Body of pancreas (tissue), 4 donors: Measurements from ENCODE around the gene GTF2H2C. TPM values are rescaled to one million over a fixed set of nuclear protein-coding genes. Genes with fewer than 3 reads are reported as not detected.
"Not testable (repeated sequence)": the region's sequence is repeated elsewhere in the genome, so short reads cannot be mapped to it uniquely, and the experiment has no call there.

Experiments
- ATAC-seq: fragments of 150-250 bp; one replicate; pipeline ENCODE4 v1.9.1; 2016
- DNase-seq, 4 donors: peaks; one replicate each; pipeline ENCODE4 v3.0.0-alpha.2; 2019
- H3K27ac ChIP-seq, 4 donors: fragments of 200-600 bp; sonication (generic); 1 replicate in 3 of 4; 2 replicates in 1 of 4; pipeline versions ENCODE4 v1.5.1 to v1.6.1; 2016 to 2019; ENCODE audit warnings: mild to moderate bottlenecking in 1 of 4, mixed read lengths in 1 of 4, moderate library complexity in 1 of 4
- H3K27me3 ChIP-seq, 2 donors: fragments of 200-600 bp; sonication (generic); one replicate each; pipeline ENCODE4 v1.6.0; 2016; ENCODE audit warnings: mild to moderate bottlenecking in 1 of 2
- H3K36me3 ChIP-seq, 2 donors: fragments of 200-600 bp; sonication (generic); replicated peaks in 1 of 2; 2 replicates each; pipeline ENCODE4 v1.5.1; 2016; ENCODE audit warnings: low read depth in 2 of 2; ENCODE audit not compliant: insufficient read depth in 1 of 2
- H3K4me1 ChIP-seq: fragments of 200-600 bp; sonication (generic); one replicate; pipeline ENCODE4 v1.6.0; 2016
- H3K4me3 ChIP-seq, 2 donors: fragments of 200-600 bp; sonication (generic); 1 replicate in 1 of 2; 2 replicates in 1 of 2; pipeline ENCODE4 v1.5.1; 2016 to 2019
- H3K9me3 ChIP-seq, 3 donors: fragments of 200-600 bp; sonication (generic); 1 replicate in 2 of 3; 2 replicates in 1 of 3; pipeline ENCODE4 v1.5.1; 2016
- WGBS, 2 donors: methylation state at CpG; one replicate each; pipeline ENCODE4 v1.1.5; 2017; 5-methylcytosine and 5-hydroxymethylcytosine counted together
- intact Hi-C: fragments of 100-400 bp; cut with DNase I; formaldehyde crosslinking; loops from one replicate; pipeline ENCODE4 v1.15.1; 2023
- small RNA-seq: library from RNA; depleted of rRNA; stranded (forward); fragments of <200 nt; gene quantifications from one replicate; pipeline ENCODE3, GENCODE V24; 2016
- total RNA-seq, 2 donors: library from RNA; depleted of rRNA; stranded (reverse); fragments of >200 nt; gene quantifications; one replicate each; pipeline ENCODE4 v1.1.0, GENCODE V29; 2016

Gene GTF2H2C
- total RNA-seq, 2 donors from 2014 or later: 5.3 to 13.0 TPM

GRCh38 chr5:69596114-69596840 is 36.3 kb downstream of the GTF2H2C start:
- H3K27me3 ChIP-seq, ATAC-seq, H3K9me3 ChIP-seq, H3K27ac ChIP-seq, DNase-seq, H3K36me3 ChIP-seq, H3K4me3 ChIP-seq, H3K4me1 ChIP-seq, intact Hi-C loops: not testable (repeated sequence)
- 67 to 80% methylated on average over 1 of the region's 7 CpGs for WGBS, 2 donors

- DNase-seq, H3K36me3 ChIP-seq, H3K4me3 ChIP-seq, H3K4me1 ChIP-seq, H3K27me3 ChIP-seq, ATAC-seq, intact Hi-C loops, H3K27ac ChIP-seq, H3K9me3 ChIP-seq: not testable (repeated sequence)
- no CpG with 5 or more reads among the region's 6 CpGs for WGBS, 2 donors
Observed at GRCh38 chr5:69601947-69602346, 42.0 kb downstream of the GTF2H2C start.

DNA sequence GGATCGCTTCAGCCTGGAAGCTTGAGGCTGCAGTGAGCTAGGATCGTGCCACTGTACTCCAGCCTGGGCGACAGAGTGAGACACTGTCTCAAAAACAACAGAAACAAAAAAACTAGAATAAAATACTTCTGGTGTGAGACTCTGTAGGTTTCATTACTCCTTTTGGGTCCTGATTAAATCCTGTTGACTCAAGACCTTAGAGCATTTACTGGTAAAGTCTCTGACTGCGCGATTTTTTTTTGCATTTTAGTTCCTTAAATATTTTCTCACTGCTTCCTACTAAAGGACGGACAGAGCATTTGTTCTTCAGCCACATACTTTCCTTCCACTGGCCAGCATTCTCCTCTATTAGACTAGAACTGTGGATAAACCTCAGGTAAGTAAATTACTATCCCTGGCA is 46.8 kb downstream of the GTF2H2C start:
- H3K36me3 ChIP-seq, H3K27me3 ChIP-seq, H3K9me3 ChIP-seq, H3K4me3 ChIP-seq, ATAC-seq, H3K4me1 ChIP-seq, intact Hi-C loops, H3K27ac ChIP-seq: not testable (repeated sequence)
- DNase-seq: peak in 1 of 4 donors; percentile 3
- WGBS, 2 donors: 67 to 82% methylated on average over 3 of the region's 6 CpGs

DNA sequence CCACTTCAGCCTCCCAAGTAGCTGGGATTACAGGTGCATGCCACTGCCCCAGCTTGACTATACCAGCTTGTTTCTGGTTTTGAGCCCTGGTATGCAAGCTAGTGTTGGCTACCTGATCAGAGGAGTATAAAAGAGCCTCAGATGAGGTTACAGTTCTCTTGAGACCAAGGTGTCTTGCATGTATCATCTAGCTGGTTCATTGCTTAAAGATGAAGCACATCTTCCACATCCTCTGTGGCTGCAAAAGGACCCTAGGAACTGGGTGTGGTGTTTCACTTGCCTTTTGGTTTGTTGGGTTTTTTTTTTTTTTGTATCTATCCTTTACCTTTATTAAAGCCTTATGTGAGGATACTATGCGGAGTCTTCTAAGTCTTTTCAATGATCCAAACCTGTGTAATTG is 47.8 kb downstream of the GTF2H2C start:
- DNase-seq, ATAC-seq, H3K4me3 ChIP-seq, H3K9me3 ChIP-seq, H3K4me1 ChIP-seq, H3K27ac ChIP-seq, H3K27me3 ChIP-seq, H3K36me3 ChIP-seq, intact Hi-C loops: not testable (repeated sequence)
- WGBS, 2 donors: no CpG with 5 or more reads among the region's 1 CpG

- WGBS, 2 donors: no CpG with 5 or more reads among the region's 6 CpGs
- H3K4me3 ChIP-seq, H3K9me3 ChIP-seq, H3K4me1 ChIP-seq, H3K27ac ChIP-seq, intact Hi-C loops, H3K27me3 ChIP-seq, H3K36me3 ChIP-seq, DNase-seq, ATAC-seq: not testable (repeated sequence)
Observed at GRCh38 chr5:69608861-69609496, 49.0 kb downstream of the GTF2H2C start.

DNA sequence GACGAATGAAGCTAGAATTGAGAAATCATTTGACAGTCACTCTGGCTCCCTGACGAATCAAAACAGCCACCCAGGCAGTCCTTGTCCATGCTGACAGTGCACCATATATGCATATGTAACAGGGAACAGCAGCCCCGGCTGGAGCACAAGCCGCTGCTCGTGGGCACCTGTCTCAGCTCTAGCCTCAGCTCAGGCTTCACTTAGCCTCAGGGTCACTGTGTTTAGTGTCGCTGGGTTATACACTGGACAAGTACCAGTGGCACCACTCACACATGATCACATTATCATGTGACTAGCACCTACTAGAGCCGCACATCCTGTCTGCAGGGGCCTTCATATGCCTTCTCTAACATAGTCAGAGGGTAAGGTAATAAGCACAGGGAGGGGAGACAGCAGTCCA is 54.9 kb downstream of the GTF2H2C start:
- H3K4me1 ChIP-seq, H3K27ac ChIP-seq, H3K27me3 ChIP-seq, H3K9me3 ChIP-seq, intact Hi-C loops, H3K4me3 ChIP-seq, H3K36me3 ChIP-seq, ATAC-seq, DNase-seq: not testable (repeated sequence)
- no CpG with 5 or more reads among the region's 7 CpGs for WGBS, 2 donors

GRCh38 chr5:69631879-69632278 is 71.9 kb downstream of the GTF2H2C start:
- WGBS, 2 donors: 96% methylated on average over 7 of the region's 9 CpGs; no CpG with 5 or more reads in 1 of the 2 donors
- H3K4me1 ChIP-seq, H3K27me3 ChIP-seq, H3K36me3 ChIP-seq, H3K4me3 ChIP-seq, ATAC-seq, H3K9me3 ChIP-seq, intact Hi-C loops, H3K27ac ChIP-seq: not testable (repeated sequence)
- DNase-seq: peak in 1 of 4 donors; percentile 1

Small RNAs within 50 kb of the gene (small RNA-seq; reads per million reads assigned to genes)
- not detected for gene RNU6-724P

Other genes starting within 250 kb of the GTF2H2C start
- 10 to 100 TPM in 1 of 2 donors, 1 to 10 TPM in 1; 6.7 to 10.2 TPM for gene CCDC125, start 227.4 kb upstream of the GTF2H2C start, total RNA-seq
- 10 to 100 TPM in 1 of 2 donors, 1 to 10 TPM in 1; 8.3 to 17.1 TPM for gene AK6, start 190.7 kb upstream of the GTF2H2C start, total RNA-seq
- gene TAF9, start 190.7 kb upstream of the GTF2H2C start, total RNA-seq: 10 to 100 TPM in 1 of 2 donors, 1 to 10 TPM in 1; 8.6 to 24.9 TPM
- gene RAD17, start 190.4 kb upstream of the GTF2H2C start, total RNA-seq: 10 to 100 TPM in 1 of 2 donors, 1 to 10 TPM in 1; 8.3 to 17.5 TPM
- 10 to 100 TPM; 15.5 to 19.7 TPM for gene MARVELD2, start 145.1 kb upstream of the GTF2H2C start, total RNA-seq
- 10 to 100 TPM; 23.1 to 63.6 TPM for gene OCLN, start 67.4 kb upstream of the GTF2H2C start, total RNA-seq